HPDE6-E6E7 (cell line): Measurements from ENCODE around the gene CDK5.
A peak's percentile ranks its signal among the peaks of the same experiment; 100 is the strongest.
"Not testable (repeated sequence)": the region's sequence is repeated elsewhere in the genome, so short reads cannot be mapped to it uniquely, and the experiment has no call there.

Experiments
- DNase-seq: peaks from one replicate; pipeline ENCODE4 v3.0.0; 2011; ENCODE audit warnings: missing footprints; ENCODE audit errors: extremely low spot score

The CDK5 gene

DNA sequence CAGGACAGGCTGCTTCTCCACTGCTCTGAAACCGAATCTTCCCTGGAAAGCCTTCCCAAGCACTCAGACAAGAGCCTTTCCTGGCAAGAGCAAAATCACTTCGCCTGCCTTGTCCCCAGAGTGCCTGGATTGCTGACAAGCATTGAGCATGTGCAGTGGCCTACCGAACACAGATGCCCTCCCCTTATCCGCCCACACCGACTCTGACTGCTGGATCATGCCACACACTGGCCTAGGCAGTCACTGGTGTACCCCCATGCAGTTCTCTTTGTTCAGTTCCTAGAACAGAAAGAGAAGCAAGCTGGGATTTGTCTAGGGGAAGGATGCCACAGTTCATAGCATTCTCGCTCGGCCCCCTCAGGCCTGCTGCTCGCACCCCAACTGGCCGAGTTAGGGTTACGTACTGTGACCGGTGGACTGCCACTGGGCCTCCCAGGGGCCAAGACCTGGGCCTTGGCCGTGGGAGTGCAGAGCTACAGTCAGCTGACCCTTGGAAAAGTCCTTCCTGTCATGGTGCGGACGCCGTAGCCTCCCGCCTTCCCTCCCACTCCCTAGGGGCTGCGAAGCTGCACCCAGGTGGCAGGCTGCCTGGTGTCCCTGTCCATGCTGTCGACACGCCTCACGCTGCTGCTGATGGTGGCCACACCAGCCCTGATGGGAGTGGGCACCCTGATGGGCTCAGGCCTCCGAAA lies 22.5 kb downstream of the CDK5 start:
- DNase-seq = no peak

DNA sequence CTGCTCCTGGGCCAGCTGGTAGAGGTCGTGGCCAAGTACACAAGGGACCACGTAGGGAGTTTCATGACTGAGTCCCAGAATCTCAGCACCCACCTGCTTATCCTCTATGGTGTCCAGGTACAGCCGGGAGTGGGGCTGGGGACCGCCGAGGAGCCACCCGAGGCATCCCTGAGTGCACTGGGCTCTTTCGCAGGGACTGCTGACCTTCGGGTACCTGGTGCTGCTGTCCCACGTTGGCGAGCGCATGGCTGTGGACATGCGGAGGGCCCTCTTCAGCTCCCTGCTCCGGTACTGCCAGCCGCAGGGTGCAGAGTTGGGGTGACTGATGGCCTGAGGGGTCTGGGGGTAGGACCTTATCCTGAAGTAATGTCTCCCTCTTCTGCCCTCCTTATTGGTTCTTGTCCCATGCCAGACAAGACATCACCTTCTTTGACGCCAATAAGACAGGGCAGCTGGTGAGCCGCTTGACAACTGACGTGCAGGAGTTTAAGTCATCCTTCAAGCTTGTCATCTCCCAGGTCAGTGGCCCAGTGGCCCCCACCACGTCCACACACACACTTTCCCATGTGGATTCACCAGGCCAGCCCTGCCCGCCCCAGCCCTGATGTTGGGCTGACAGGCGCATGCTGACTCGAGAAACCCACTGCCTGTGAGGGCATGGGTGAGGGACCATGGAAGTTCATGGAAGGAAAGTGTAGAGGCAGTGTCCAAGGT lies 23.2 kb downstream of the CDK5 start:
- DNase-seq = no peak

DNA sequence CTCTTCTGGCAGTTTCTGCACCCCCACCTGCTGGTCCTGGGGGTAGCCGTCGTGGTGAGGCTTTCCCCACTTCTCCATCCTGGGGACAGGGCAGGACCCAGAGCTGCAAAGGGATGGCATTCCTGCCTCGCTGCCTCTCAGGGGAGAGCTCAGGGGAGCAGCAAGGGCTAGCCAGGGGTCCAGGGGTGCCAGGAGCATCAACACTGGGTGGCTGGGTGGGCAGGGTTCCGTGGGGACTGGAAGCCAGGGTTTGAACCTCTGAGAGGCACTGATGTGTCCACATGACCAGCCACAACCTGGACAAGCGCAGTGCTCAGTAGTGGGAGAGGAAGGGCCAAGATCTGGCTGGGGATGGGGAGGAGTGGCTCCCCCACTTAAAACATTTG lies 23.8 kb downstream of the CDK5 start:
- no peak for DNase-seq

DNA sequence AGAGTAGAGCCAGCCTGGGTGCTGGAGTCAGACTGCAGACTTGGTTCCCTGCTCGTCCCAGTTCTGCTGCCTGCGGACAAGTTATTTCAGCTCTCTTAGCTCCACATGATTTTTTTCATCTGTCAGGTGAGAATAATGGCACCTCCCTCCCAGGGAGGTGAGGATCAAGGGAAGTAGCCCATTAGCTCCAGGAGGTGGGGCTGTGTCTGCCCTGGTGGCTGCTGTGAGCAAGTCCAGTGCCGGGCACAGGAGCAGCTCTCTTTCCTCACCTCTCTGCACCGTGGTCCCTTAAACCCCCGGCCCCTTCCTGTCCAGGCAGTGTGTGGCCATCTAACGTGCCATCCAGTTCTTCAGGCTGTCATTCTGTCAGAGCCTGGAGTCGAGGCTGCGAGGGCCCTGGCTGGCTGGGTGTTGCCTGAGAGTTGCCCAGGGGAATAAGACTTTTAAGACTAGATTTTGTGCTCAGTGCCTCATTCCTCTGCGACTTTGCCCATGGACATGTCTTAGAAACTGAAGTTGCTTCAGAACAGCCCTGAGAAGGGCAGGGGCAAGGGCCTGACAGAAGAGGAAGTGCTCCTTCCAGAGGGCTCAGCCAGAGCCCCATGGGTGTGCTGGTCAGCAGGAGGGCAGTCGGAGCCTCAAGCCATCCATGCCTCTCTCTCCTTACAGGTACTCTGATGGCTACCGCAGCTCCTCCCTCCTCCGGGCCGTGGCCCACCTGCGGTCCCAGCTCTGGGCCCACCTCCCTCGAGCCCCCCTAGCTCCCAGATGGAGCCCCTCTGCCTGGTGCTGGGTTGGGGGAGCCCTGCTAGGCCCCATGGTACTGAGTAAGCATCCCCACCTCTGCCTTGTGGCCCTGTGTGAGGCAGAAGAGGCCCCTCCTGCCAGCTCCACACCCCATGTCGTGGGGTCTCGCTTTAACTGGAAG lies 24.5 kb downstream of the CDK5 start:
- DNase-seq = no peak

DNA sequence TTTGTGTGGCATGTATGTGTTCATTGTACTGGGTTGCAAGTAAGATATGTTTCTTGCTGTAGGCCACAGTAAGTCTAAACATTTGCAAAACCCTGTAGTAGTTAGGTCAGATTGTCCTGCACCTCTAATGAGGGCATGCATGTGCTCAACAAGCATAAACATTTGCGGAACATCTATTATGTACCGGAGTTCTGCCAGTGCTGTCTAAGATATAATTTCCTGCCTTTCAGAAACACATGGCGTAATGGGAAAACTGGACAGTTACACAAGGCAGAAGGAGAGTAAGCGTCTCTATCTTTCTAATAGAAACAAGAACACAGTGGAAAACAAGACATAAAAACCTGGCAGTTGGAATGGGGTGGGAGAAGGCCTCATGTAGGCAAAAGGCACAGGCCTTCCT lies 26.7 kb downstream of the CDK5 start:
- DNase-seq = no peak

DNA sequence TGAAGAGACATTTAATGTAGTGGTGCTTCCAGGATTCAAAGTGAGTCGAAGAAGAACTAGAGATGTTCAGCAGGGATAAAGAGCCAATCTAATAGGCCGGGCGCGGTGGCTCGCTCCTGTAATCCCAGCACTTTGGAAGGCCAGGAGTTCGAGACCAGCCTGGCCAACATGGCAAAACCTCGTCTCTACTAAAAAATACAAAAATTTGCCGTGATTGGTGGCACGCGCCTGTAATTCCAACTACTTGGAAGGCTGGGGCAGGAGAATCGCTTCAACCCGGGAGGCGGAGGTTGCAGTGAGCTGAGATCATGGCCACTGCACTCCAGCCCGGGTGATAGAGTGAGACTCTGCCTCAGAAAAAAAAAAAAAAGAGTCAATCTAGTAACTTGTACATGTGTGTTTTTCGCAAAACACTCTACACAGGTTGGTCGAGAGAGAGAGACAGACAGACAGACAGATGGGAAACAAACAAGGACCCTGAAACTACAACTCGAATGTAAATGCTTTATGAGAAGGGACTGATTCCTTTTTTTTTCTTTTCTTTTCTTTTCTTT lies 28.7 kb downstream of the CDK5 start:
- no peak for DNase-seq

DNA sequence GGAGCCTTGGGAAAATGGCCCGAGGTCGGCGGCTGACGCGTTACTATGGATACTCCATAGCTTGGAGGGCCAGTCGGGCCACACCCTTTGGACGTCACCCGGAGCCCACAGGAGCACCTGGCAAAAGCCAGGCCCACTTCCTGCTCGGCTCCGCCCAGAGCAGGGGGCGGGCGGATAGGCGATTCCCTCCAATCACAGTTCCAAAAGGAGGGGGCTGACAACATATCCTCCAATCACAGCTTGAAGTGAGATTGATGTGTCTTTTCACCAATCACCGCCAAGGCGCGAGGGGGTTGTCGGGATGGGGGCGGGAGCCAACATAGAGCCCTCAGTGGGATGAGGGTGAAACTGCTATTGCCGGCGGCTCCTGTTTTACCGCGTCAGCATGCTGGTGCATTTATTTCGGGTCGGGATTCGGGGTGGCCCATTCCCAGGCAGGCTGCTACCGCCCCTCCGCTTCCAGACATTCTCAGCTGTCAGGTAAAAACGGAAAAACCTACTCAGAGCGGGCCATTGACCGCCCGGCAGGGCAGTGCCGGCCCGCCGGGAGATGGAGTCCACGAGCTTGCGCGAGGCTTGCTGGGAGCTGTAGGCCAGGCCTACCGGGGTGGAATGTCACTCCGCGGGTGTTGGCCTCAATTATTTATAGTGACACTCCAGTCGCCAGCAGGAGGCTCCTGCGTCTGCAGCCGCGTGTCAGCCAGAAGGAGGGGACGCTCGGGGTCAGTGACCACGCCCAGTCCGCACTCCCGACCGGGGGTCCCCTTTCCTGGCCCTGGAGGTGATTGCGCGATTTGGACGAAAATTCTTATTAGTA lies 29.4 kb downstream of the CDK5 start, which contains the start of gene ABCB8:
TSS of gene ABCB8 (plus strand) at position 320 of the 817 bp plus-strand sequence. CDS start at position 386, 66 bp downstream.
- DNase-seq = peak; percentile 100

DNA sequence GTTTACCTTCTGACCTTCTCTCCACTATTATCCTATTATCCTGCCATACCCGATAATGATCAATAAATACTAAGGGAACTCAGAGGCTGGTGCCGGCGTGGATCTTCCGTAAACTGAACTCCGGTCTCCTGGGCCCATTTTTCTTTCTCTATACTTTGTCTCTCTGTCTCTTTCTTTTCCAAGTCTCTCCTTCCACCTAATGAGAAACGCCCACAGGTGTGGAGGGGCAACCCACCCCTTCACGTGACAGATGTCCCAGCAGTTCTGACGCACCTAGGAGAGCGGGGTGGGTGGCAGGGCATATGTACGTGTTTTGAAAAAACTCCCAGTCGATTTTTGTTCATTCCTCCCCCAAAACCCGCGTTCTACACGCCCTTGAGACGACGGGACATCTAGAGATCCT lies 30.0 kb downstream of the CDK5 start:
- DNase-seq = not testable (repeated sequence)

DNA sequence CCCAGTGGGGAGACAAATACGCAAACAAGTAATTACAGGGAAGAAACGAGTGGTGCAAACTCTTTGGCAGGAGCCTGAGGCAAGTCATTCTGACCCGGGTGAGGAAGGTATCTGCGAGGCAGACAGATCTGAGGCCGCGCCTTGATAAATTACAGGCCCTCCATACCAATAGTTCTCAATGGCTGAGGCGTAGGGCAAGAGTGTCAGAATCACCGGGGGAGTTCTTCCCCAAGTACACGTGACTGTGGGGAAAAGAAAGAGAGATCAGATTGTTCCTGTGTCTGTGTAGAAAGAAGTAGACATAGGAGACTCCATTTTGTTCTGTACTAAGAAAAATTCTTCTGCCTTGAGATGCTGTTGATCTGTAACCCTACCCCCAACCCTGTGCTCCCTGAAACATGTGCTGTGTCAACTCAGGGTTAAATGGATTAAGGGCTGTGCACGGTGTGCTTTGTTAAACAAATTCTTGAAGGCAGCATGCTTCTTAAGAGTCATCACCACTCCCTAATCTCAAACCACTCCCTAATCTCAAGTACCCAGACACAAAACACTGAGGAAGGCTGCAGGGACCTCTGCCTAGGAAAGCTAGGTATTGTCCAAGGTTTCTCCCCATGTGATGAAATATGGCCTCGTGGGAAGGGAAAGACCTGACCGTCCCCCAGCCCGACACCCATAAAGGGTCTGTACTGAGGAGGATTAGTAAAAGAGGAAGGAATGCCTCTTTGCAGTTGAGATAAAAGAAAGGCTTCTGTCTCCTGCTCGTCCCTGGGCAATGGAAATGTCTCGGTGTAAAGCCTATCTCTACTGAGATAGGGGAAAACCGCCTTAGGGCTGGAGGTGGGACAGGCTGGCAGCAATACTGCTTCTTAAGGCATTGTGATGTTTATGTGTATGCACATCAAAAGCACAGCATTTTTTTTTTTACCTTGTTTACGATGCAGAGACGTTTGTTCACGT lies 30.6 kb downstream of the CDK5 start:
- DNase-seq = not testable (repeated sequence)

DNA sequence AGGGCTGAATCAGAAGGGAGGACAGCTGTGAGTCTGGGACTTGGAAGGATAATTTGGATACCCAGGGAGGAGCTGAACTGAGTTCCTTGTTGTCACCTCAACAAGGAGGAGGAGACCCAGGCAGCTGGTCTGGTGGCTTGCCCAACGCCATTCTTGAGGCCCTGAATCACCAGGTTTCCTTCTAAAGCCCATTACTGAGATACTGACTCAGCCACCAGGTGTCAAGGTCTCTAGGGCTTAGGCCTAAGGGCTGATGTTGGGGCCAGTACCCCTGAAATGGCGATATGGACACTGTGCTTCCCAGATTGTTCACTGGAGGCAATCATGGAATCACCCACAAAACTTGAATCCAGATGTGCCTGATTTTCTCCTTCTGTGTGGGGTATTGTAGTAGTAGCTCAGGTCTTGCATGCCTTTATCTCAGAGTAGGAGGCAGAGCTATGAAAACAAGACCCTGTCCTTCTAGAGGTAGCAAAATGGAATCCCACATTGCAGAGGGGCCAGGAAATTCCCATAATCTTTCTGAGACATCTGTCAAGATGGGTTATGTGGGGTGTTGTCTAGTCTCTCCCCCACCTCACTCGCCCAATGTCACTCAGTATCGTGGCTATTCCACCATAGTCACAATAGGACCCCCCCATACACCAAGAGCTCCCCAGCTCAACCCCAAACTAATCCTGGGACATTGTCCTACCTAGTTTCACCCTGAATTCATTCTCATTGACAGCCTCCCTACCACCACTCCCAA lies 31.6 kb downstream of the CDK5 start:
- peak; percentile 72 for DNase-seq

DNA sequence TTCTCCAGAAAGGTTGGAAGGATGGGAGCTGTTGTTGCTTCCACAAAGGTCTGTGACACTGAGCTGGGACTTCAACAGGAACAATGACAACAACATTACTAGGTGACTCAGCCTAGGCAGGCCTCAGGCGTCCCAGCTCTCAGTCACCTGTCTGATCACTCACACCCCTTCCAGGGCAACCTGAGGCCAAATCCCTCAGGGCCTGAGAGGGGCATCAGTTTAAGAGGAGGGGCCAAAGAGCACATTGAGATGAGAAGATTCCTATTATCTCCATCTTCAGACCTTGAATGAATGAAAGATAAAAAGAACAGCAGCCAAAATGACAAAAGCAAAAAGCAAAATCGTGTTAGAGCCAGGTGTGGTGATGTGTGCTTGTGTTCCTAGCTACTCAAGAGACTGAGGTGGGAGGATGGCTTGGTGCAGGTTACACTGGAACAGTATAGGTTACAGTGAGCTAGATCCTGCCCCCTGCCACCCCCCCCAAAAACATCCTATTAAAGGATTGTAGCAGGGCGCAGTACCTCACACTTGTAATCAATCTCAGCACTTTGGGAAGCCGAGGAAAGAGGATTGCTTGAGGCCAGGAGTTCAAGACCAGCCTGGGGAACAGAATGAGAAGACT lies 33.2 kb downstream of the CDK5 start, which contains the start of gene ATG9B:
TSS of gene ATG9B (minus strand) at position 60 of the 622 bp plus-strand sequence. CDS start 71 bp downstream, outside the sequence.
- no peak for DNase-seq

DNA sequence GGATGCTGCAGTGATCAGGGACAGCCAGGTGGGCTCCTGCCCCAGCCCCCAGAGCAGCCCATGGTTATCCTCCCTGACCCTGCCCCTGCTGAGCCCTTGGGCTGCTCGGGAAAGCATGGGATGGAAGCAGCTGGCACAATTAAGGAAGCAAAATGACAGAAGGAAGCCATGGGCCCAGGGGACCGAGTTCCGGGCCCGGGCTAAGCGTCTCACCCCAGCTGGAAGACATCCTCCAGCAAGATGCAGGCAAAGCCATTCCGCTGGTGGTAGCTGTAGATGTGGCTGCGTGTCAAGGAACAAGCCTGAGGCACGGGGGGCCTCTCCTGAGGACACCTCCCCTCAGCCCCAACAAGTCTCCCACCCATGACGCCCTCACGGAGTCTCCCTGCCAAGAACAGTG lies 34.5 kb downstream of the CDK5 start:
- DNase-seq = no peak

DNA sequence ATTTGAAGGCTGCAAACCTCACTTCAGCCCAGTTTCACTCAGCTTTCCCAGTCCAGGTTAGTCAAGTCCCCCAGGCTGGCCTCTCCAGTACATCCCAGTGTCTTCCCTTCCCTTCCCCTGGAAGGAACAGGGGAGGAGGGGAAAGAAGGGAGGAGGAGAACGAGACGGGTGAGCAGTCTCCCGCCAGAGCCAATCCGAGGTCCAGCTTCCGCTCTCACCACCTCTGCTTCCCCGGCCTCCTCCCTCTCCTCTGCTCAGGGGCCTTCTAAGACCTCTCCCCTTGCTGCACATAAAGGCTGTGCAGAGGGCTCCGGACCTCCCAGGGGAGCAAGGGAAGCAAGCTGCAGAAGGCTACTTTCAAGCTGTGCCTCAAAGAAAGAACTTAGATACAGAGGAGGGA lies 37.5 kb downstream of the CDK5 start:
- DNase-seq = no peak

DNA sequence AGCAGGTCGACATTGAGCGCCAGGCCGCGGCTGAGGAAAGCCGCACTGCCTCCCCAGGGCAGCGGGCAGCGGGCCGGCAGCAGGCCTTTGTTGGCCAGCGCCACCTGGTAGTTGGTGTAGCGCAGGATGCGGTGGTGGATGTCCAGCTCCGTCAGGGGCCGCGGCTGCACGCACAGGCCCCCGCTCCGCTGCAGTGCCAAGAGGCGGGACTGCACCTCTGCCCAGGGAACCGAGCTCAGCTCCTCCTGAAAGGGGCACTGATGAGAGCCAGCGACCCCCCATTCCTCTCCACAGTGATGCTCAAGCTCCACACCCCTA lies 38.6 kb downstream of the CDK5 start:
- no peak for DNase-seq

DNA sequence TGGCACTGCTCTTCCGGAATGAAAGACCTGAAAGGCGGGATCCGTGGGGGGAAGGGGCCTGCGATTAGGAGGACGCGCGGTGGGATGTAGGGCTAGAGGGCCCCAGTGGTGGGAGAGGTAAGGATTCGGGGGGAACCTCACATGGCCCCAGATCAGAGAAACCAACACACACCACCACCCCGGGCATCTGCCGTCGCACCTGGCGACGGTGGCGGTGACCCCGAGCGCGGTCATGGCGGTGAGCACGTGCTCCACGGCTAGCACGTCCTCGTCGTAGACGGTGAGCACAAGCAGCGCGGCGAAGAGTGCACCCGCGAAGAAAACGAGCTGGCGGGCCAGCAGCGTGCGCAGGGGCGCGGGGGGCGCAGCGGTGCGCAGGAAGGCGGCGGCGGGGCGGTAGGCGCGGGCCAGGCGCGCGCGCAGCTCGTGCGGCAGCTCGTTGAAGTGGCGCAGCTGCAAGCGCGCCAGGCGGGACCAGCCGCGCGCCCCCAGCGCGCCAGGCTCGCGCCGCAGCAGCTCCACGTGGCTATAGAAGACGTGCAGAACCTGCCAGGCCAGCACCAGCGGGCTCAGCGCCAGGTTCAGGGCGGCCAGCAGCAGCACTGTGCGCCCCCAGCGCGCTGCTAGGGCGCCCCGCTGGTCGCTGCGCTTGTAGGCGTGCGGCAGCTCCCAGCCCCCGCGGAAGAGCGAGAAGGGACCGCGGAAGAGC lies 39.1 kb downstream of the CDK5 start:
- DNase-seq = no peak

DNA sequence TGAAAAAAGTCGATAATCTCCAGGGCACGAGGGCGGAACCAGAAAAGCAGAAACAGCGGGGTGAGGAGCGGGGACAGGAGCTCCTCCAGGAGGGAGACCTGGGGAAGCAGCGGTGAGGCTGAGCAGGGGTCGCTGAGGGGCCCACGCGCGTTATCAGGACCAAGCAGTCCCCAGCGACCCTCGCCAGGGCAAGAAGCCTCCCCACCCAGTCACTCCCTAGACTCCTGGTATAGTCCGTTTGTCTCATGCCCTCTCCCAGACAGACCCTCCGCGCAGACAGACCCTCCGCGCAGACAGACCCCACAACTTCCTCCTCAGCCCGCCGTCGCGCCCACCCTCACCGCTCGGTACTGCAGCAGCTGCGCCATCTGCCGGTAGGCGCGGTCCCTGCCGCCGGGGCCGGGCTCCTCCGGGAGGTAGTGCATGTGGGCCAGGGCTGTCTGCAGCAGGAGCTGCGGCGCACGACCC lies 39.7 kb downstream of the CDK5 start:
- DNase-seq = no peak

DNA sequence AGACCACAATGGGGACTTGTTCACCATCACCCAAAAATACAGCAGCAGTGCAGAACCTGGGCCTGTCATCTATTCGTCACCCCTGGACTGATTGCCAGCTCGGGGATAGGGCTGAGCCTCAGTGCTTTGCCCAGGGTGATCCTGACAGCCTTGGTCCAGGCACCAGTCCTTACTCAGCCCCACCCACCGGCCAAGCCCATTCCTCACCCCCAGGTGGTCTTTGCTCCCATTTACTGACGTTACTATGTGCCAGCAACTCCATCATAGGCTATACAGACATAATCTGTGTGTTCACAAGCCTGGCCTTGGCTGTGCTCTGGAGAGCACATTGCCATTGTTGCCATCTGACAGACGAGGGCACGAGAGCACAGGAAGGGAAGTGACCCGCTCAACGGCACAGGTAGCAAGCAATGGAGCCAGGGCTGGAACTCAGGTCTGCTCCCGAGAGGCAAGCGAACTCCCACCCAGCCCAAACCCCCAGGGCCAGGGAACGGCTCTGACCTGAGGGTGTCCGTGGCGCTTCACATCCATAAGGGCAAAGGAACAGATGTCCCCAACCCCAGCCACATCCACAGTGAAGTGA lies 40.2 kb downstream of the CDK5 start:
- no peak for DNase-seq

DNA sequence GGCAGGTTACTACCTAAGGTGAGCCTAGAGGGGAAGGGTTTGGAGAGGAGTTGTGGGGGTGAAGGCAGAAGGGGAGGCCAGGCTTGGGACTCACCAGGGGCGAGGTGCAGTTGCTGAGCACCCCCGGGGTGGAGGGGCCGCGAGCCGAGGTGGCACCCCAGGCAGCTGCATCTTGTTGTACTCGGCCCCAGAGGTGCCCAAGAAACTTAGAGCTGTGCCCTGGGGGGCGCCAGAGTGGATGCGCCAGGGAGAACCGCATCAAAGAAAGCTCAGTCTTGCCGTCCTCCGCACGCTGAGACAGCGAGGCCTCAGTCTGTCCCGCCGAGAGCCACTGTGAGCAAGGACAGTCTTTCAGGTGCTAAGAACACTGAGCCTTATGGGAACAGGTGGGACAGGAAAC lies 40.8 kb downstream of the CDK5 start:
- no peak for DNase-seq
